ENCODE results near the gene TTC3. TPM values are rescaled to one million over a fixed set of nuclear protein-coding genes. Genes with fewer than 3 reads are reported as not detected.

TTC3 gene
- total RNA-seq, 1 experiment from 2014 or later, result 73.2 TPM

DNA sequence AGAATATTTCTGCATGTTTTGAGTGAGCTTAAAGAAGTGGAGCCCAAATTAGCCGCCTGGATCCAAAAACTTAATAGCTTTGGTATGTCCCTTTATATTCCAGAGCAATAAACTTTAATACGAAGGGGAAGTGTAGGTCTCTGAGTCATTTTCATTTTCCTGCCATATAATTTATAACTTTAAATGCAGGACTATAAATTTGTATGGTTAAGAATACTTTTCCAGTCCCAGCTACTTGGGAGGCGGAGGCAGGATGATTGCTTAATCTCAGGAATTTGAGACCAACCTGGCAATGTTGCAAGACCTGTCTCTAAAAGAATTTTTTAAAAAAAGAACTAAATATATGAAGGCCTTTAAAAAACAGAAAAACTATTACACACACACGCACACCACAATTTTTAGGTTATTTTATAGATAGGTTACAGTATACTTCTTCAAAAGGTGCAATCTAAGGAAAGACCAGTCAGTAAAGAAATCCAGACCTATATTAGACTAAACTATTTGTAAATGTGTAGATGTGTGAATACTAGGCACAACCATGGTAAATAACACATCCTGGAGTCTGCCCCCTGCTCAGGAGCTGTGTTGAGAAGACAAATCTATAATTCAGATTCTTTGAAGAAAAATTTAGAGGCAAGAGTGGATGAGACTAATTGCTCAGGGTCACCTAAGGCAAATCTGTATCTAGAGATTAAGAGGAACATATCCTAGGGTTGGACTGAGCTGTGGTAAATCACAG, 80.3 kb downstream of the TTC3 start:
- DNase-seq (ENCODE audit: low read depth), result no peak

DNA sequence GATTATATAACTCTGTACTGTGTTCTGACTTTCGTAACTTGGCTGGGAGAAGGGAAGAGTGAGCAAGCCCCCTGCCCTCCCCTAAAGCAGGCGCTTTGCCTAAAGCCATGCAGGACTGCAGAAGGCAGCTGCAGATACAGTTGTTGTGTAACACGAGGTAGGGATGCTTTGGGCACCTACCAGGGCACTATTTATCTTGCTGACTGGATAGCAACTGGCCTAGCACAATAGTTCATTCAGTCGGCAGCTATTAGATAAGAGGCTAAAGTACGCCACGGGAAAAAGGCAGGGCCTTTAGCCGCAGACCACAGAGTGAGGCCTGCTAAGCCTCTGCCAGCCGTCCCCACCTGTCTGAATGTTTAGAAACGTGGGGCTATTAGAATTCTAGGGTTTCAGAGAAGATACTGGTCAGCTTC, 80.9 kb downstream of the TTC3 start:
- no peak for DNase-seq (ENCODE audit: low read depth)

DNA sequence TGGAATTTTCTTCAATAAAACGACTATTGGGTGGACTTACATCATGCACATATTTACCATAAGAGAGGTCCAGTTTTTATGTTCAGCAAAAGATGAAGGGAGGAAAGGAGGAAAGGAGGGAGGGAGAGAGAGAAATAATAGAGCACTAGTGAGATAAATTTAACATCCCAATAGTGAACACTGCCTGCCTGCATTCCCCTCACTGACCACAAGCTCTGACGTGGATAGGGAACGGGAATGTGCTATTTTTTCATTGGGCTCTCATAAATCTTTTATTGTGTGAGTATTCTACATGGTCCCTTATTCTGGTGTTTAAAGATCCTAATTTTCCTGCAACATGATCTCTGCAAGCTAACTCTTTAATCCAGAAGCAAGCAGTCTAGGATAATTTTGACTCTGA, 82.1 kb downstream of the TTC3 start:
- DNase-seq (ENCODE audit: low read depth), result no peak

DNA sequence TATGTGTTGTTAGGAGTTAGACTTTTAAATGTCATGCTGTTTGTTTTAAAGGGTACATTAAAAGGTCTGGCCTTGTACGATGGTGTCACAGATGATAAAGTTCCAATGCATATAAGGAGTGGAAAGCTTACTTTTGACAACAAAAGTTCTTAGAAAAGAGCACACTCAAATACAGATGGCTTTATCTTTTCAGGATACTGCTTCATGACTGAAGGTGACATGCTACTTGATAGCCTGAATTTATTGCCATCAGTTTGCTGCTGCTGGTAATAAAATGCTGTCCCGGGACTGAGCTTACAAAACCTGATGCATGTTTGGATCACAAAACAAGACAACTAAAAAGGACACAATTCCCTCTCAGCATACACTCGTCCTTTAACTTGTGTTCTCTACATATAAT, 84.9 kb downstream of the TTC3 start:
- no peak for DNase-seq (ENCODE audit: low read depth)

DNA sequence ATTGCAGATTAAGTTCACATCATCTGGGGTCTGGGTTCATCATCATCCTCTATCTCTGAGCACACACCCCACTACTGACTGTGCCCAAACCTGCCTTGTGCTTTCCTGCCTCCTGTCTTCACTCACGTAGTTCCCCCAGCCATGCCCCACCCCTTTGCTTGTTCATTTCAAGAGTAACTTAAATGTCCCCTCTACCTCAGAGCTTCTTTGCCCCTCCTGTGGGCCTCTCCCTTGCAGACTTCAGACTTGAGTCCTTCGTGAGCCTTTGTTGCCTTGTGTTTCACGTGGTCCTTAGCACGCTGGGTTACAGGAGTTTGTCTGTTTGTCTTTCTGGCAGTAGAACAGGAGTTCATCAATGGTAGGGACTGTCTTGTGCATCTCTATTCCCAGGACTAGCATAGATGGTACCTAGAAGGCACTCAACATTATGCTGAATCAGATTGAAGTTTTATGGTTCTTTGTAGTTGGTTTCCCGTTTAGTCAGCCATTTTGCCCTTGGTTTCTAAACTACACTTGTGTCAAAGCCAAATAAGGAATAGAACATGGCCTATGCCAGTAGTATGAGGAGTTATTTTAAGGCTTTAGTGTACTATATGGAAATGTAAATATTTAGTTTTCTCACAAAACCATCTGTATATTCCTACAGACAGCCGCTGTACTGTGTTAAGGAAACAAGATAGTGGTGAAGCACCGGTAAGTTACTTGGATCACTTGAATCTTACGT, 86.2 kb downstream of the TTC3 start:
- DNase-seq (ENCODE audit: low read depth), result no peak

DNA sequence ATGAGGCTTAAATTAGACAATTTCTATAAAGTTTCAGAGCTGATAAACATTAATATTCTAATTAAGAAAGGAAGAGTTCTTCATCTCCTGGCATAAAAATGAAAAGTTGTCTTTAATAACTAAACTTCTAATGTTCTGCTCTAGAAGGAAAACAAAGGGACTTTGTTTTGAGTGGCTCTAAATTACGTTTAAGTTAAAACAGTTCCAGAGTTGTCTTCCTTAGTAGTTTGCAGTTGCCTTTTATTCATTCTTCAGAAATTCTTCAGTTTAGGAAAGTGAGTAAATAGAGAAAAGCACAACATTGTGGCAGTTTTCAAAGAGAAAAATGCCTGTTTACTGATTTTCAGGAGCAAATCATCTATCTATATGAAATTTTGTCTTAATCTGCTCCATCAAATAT, 86.9 kb downstream of the TTC3 start:
- DNase-seq (ENCODE audit: low read depth), result no peak

DNA sequence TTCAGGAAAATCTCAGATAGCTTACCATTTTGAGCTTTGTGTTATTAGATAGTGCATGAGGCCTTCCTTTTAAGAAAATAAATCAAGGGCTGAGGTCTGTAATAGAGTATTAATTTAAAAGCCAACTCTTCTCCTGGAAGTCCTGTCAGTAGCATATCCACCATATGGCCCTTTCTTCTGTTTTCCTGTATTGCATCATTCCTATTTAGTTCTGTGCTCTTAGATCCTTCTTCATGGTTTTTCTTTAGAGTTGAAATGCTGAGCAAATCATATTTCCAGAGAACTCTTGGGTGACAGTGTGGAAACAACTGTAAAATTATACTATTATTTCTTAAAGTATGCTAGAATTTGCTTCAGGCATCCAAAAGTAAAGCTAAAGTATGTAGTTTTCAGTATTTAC, 91.7 kb downstream of the TTC3 start:
- no peak for DNase-seq (ENCODE audit: low read depth)

DNA sequence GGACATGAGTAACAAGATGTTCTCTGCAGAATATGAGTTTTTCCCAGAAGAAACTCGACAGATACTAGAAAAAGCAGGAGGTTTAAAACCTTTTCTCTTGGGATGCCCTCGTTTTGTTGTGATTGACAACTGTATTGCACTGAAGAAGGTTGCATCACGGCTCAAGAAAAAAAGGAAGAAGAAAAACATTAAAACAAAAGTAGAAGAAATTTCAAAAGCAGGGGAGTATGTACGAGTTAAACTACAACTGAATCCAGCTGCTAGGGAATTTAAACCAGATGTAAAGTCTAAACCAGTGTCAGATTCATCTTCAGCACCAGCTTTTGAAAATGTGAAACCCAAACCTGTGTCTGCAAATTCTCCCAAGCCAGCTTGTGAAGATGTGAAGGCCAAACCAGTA, 92.5 kb downstream of the TTC3 start:
- DNase-seq (ENCODE audit: low read depth), result no peak

DNA sequence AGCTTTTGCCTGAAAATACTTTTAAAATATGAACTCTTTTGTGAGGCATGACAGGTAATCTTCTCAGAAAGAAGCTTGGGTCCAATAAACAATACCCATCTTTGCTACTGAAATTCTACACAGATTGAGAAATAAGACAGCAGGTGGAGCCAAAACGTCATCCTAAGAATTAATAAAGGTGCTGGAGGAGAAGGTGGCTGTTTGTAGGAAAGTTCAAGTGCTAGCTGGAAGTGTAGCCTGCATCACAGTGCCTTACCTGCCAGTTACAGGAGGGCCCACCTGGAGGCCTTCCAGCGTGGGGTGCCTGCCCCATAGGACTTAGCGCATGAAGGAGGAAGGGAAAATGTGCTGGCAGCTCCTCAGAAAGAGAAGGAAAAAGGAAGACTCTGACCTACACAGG, 93.7 kb downstream of the TTC3 start:
- no peak for DNase-seq (ENCODE audit: low read depth)

DNA sequence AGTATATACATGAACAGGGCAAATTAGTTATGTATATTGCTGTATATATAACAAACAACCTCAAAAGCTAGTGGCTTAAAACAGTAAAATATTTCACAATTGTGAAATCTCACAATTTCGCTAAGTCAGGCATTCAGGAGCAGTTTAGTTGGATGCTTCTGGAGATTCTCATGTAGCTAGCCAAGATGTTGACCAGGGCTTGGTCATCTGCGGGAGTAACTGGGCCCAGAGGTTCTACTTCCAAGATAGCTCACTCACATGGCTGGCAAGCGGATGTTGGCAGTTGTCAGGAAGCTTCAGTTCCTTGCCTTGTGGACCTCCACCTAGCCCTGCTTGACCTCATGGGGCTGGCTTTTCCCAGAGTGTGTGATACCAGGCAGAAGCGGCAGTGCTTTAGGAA, 95.6 kb downstream of the TTC3 start:
- no peak for DNase-seq (ENCODE audit: low read depth)

DNA sequence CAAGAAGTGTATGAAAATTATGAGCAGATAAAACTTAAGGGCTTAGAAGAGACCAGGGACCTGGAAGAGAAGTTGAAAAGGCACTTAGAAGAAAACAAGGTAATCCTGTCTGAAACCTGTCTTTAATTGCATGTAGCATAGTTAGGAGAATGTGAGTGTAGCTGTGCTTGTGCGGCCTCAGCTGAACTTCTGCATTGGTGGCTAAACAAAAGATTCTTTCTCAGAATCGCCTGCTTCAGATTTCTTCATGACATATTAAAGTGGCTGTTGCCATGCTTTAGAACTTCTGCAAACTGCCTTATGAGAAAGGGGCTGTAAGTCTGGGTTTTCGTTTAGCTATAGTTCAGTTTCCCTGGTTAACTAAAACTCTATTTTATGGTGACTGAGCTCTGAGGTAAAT, 99.6 kb downstream of the TTC3 start:
- DNase-seq (ENCODE audit: low read depth), result no peak

DNA sequence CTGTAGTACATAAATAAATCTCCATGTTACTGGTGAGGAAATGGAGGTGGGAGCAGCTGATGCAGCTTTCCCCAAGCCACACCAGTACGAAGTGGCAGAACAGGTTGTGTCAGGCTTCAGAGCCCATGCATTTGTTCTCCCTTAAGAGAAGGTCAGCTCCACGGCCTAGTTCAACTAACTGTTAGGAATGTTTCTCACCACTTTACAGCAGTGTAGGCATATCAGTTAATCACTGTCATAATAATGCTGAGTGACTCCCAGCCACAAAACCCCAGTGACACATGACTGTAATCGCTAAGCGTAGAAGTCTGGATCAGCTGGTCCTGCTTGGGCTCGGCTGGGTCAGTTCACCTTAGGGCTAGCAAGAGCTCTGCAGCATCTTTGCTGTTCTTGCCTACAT, 103.7 kb downstream of the TTC3 start:
- DNase-seq (ENCODE audit: low read depth), result peak; percentile 21

DNA sequence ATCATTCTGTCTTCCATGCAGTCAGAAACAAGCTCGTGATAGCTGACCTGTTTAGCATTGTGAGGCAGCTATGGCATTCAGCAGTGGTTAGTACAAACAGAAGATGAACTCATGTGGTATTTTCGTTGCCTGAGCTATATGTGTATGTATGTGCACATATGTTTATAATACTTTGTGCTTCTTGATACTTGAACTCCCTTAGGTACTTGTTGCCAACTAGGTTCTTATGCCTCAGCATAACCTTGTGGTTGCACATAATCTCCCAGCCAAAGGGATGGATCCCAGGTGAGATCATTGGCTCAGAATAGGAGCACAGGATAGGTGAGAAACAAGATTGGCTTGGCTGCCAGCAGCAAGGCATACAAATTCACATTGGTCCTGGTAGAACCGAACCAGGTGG, 108.0 kb downstream of the TTC3 start:
- no peak for DNase-seq (ENCODE audit: low read depth)

DNA sequence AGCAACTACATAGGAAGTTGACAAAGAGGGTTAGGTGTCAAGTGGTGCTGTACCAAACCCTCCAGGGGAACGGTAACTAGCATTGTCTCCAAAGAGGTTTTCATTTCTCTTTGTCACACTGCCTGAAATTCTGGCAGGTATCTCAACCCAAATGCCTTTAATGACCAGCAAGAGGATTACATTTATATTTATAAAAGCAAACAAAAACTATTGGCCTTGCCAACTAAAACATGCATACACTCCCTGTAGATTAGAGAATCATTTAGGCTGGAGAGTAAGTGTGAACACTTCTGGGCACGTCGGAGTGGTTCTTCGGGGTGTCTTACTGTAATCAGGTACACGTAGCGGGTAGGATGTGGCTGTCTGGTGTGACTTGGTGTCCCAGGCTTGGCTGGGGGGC, 109.2 kb downstream of the TTC3 start:
- DNase-seq (ENCODE audit: low read depth), result no peak

DNA sequence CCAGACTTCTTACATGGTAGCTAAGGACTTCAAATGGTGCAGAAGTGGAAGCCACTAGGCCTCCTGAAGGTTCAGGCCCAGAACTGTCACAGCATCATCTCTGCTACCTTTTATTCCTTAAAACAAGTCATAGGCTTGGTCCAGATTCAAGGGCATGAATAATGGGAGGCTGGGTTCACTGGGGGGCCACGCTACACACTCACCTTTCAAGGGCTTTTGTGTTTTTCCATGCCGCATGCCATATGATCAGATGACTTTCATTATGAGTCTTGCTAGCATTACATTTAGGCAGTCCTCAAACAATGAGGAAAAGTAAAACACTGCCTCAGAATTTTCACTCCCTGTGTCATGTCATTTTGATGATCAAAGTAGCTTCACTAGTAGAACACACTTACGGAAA, 110.7 kb downstream of the TTC3 start:
- no peak for DNase-seq (ENCODE audit: low read depth)

DNA sequence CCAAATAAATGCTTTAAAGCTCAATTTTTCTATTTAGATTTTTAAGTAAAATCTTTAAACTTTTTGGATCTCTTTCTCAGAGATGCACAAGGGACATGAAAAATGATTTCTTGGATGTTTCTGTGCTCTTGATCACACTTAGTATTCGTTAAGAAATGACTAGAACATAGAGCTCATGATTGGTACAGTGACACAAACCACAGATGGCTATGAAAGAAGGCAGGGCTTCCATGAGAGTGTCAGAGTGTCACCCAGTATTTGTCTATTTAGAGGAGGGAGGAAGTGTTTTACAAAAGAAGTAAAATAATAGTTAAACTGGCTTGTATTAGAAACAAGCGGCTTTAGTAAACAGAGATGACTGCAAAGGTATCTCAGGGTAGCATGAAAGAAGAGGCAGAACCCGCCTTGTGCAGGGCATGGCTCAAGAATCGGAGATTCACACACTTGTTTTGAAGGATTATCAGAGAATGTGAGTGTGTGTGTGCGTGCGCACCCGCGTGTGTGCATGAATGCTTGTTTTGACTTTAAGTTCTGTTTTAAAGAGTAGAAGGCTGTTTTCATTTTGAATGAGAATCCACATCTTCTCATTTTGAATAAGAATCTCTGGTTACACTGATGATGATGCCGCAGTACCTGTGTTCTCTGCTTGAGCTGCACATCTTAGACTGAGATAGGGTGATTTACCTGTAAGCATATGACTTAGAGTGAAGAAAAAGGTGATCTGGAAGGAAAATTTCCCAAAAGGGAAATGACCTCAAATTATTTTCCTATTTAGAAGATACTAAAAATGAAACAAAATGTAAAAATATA, 111.9 kb downstream of the TTC3 start:
- no peak for DNase-seq (ENCODE audit: low read depth)

DNA sequence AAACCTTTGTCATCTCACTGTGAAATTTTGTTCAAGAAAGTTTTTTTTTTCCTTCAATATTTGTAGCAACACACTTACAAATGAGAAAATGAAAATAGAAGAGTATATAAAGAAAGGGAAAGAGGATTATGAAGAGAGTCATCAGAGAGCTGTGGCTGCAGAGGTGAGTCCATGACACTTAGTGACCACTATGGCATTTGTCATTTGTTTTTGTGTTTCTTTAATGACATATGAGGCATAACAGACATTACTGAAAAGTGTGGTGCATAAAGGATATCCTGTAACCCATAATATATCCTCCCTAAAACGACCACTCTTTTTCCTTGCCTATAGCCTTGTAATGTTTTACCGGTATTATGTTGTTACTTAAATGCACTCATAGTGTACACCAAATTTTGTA, 113.9 kb downstream of the TTC3 start:
- no peak for DNase-seq (ENCODE audit: low read depth)

DNA sequence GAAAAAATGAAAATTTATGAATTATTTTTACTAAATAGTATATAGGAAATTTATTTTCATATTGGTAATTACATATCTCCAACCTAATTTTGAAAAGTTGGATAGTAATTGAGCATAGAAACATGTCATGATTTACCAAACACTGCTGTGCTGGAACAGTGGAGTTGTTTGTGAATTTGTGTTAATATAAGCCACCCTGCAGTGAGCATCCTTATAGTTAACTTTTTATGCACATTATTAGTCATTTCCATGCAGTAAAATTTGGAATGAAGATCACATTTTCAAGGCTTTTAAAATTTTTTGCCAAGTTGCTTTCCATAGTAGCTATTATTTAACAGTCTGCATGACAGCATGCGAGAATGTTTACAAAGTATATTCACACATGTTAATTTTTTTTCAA, 115.8 kb downstream of the TTC3 start:
- DNase-seq (ENCODE audit: low read depth), result no peak

DNA sequence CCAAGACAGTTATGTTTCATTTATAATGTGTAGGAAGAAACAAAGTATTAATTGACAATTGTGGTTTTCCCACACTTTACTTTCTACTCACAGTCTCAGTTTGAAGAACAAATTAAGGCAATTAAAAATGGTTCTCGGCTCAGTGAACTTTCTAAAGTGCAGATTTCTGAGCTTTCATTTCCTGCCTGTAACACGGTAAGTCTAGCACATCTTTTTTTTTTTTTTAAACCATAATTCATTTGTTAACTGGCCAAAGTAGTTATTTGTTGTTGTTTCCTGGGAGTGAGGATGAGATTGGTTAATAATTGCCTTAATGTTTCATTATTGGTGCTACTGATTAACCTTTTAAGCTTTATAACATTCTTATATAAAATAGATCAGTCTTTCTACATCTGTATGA, 119.0 kb downstream of the TTC3 start:
- no peak for DNase-seq (ENCODE audit: low read depth)

DNA sequence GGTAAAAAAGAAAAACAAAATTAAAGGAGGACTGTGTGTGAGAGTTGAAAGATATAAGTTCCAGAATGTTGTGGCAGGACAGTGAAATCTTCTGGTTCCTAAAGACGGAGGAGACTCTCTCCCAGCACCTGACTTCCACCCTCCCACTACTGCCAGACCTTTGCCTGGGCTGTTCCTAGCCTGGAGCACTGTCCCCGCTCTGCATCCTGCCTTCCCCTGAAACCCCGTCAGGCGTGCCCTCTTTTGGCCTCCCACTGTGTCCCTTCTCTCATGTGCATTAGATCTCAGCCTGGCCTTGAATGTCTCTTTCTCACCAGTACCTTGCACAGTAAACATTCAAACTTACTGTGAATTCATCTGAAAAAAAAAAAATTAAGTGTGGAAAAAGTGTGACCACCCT, 120.0 kb downstream of the TTC3 start:
- no peak for DNase-seq (ENCODE audit: low read depth)

DNA sequence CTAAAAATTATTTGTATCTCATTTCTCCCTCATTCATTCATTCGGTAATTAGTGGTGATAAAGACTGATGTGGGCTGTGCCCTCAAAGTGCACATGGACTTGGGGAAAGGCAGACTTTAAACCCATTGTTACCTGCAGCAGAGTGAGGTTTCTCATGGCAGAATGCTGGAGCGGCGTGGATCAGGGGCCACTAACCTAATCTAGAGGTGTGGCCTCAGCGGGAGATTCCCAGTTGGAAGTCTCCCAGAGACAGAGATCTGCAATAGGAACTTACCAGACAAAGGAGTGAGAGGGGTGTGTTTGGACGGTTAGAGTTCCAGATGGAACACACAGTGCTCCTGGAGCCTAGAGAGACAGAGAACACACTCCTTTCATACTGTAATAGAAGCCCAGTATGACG, 120.6 kb downstream of the TTC3 start:
- no peak for DNase-seq (ENCODE audit: low read depth)

DNA sequence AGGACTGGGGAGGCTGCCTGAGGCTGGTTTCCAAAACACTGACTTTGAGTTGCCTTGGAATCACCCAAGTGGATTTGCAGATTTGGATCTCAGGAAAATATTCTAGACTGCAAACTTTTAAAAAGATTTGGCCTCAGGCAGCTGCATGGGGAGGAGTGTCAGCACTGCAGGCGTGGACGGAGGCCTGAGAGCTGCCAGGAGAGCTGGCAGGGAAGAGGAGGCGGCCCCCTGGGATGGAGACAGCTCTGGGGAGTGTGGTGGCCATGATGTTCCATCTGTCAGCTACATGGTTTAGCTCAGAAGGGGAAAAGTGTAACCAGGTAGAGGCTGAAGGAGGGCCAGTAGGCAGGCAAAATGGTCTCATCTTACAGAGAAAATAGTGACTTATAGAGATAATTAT, 122.0 kb downstream of the TTC3 start:
- no peak for DNase-seq (ENCODE audit: low read depth)

DNA sequence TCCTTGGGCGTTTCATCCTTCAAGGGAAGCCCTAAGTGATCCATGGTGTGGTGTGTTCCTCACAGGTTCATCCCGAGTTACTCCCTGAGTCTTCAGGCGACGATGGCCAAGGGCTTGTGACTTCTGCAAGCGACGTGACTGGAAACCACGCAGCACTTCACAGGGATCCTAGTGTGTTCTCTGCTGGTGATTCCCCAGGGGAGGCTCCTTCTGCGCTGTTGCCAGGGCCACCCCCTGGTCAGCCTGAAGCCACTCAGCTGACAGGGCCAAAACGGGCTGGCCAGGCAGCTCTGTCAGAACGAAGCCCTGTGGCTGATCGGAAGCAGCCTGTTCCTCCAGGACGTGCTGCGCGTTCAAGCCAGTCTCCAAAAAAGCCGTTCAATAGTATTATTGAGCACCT, 122.6 kb downstream of the TTC3 start:
- DNase-seq (ENCODE audit: low read depth), result no peak

All from Daoy (cell line).